GM12878 (cell line): Measurements from ENCODE around the gene AXIN1. TPM values are rescaled to one million over a fixed set of nuclear protein-coding genes. Genes with fewer than 3 reads are reported as not detected.

Experiments used
- ATAC-seq: fragments of 200-7000 bp; cut with Tn5 transposase; 3 replicates; pipeline ENCODE4 v1.9.1; 2020; ENCODE audit warnings: mild to moderate bottlenecking, moderate library complexity
- BruUV-seq: library from RNA; stranded (reverse); fragments of 400-500 nt; replicated peaks from 2 replicates; lab custom pipeline; 2021; lab: Mats Ljungman, UMichigan
- CTCF ChIA-PET: fragments of 300-600 bp; sonication (Branson Sonifier 250); formaldehyde crosslinking; extraction: SDS; loops from one replicate; lab custom pipeline; 2021; ENCODE audit warnings: inconsistent platforms; lab: Yijun Ruan, JAX
- POLR2A ChIA-PET: fragments of 350-600 bp; formaldehyde crosslinking; extraction: SDS; loops from one replicate; lab custom pipeline; 2021; ENCODE audit warnings: inconsistent platforms; lab: Charles Lee
- RAD21 ChIA-PET: fragments of 300-600 bp; sonication (Branson Sonifier 250); formaldehyde crosslinking; loops from one replicate; lab custom pipeline; 2023; ENCODE audit warnings: antibody characterized with exemption; ENCODE audit not compliant: unreplicated experiment; lab: Charles Lee
- SMC1A ChIA-PET: fragments of 300-600 bp; sonication (Branson Sonifier 250); formaldehyde crosslinking; loops from one replicate; lab custom pipeline; 2023; ENCODE audit not compliant: unreplicated experiment, uncharacterized antibody; lab: Charles Lee
- DNase-seq: peaks from one replicate; pipeline ENCODE4 v3.0.0-alpha.2; 2011; ENCODE audit warnings: low read depth, low spot score
- FAIRE-seq: peaks from 3 replicates; lab custom pipeline; 2011; peaks lifted over from hg19 to GRCh38; lab: Jason Lieb, UNC
- H2AFZ ChIP-seq: 2 replicates; pipeline ENCODE4 v1.6.0; 2011; ENCODE audit warnings: low read depth, low read length, control low read depth; ENCODE audit not compliant: control insufficient read depth
- H3K27ac ChIP-seq: 2 replicates; pipeline ENCODE4 v1.5.1; 2011; ENCODE audit warnings: control low read depth; ENCODE audit not compliant: control insufficient read depth, insufficient read depth
- H3K27me3 ChIP-seq, 2 experiments: replicated peaks in 1 of 2; 2 replicates each; pipeline versions ENCODE4 v1.6.0 to v1.6.1; 2011; ENCODE audit warnings: low read length in 1 of 2; ENCODE audit not compliant: control insufficient read depth in 2 of 2, insufficient read depth in 2 of 2
- H3K36me3 ChIP-seq, 2 experiments: 2 replicates each; pipeline ENCODE4 v1.5.1; 2011; ENCODE audit warnings: low read length in 1 of 2; ENCODE audit not compliant: control insufficient read depth in 2 of 2, insufficient read depth in 2 of 2
- H3K4me1 ChIP-seq: 2 replicates; pipeline ENCODE4 v1.6.1; 2011; ENCODE audit warnings: mild to moderate bottlenecking, low read length, moderate library complexity, mixed read lengths; ENCODE audit not compliant: control insufficient read depth, insufficient read depth
- H3K4me2 ChIP-seq: 2 replicates; pipeline ENCODE4 v1.6.0; 2011; ENCODE audit warnings: control low read depth; ENCODE audit not compliant: control insufficient read depth, insufficient read depth
- H3K4me3 ChIP-seq: fragments of 200-600 bp; sonication (generic); 2 replicates; pipeline ENCODE4 v1.5.1; 2016
- H3K79me2 ChIP-seq: 2 replicates; pipeline ENCODE4 v1.6.0; 2011; ENCODE audit warnings: low read length; ENCODE audit not compliant: control insufficient read depth, insufficient read depth
- H3K9ac ChIP-seq: 2 replicates; pipeline ENCODE4 v1.8.0; 2011; ENCODE audit warnings: low read length, control low read depth, mixed read lengths; ENCODE audit not compliant: control insufficient read depth, insufficient read depth
- H3K9me3 ChIP-seq: replicated peaks from 3 replicates; pipeline ENCODE4 v1.5.1; 2011; ENCODE audit warnings: mild to moderate bottlenecking, low read length; ENCODE audit not compliant: control insufficient read depth, insufficient read depth
- H4K20me1 ChIP-seq: 2 replicates; pipeline ENCODE4 v1.6.0; 2011; ENCODE audit not compliant: control insufficient read depth, insufficient read depth
- IKZF1 ChIP-seq: fragments of 450-650 bp; conservative IDR thresholded peaks from 2 replicates; pipeline ENCODE4 v1.6.1; 2017; ENCODE audit warnings: antibody characterized with exemption, mild to moderate bottlenecking
- IRF3 ChIP-seq: fragments of 450-650 bp; IDR thresholded peaks from 2 replicates; pipeline ENCODE4 v1.6.1; 2014; ENCODE audit warnings: mild to moderate bottlenecking
- IRF4 ChIP-seq: IDR thresholded peaks from 2 replicates; pipeline ENCODE4 v1.6.1; 2011; ENCODE audit warnings: low read depth, low read length
- JUND ChIP-seq: IDR thresholded peaks from 2 replicates; pipeline ENCODE4 v1.6.1; 2012; ENCODE audit warnings: low read depth, mild to moderate bottlenecking, low read length, improper control_type of control experiment, moderate library complexity
- NFYA ChIP-seq: IDR thresholded peaks from 2 replicates; pipeline ENCODE4 v1.6.1; 2011; ENCODE audit warnings: low read depth, mild to moderate bottlenecking, low read length, improper control_type of control experiment, borderline replicate concordance
- NR2F1 ChIP-seq: fragments of 450-650 bp; conservative IDR thresholded peaks from 2 replicates; pipeline ENCODE4 v1.6.1; 2017; ENCODE audit warnings: mild to moderate bottlenecking
- PAX5 ChIP-seq: IDR thresholded peaks from 2 replicates; pipeline ENCODE4 v1.6.1; 2011; ENCODE audit warnings: low read depth, low read length, borderline replicate concordance
- PAX8 ChIP-seq: fragments of 450-650 bp; IDR thresholded peaks from 2 replicates; pipeline ENCODE4 v1.6.1; 2017; ENCODE audit warnings: mild to moderate bottlenecking, moderate library complexity
- POLR2A ChIP-seq: IDR thresholded peaks from 2 replicates; pipeline ENCODE4 v1.6.1; 2011; ENCODE audit warnings: low read depth, mild to moderate bottlenecking, low read length
- SMAD5 ChIP-seq: IDR thresholded peaks from 2 replicates; pipeline ENCODE4 v1.6.1; 2016; ENCODE audit warnings: antibody characterized with exemption, low read depth
- TBL1XR1 ChIP-seq: IDR thresholded peaks from 2 replicates; pipeline ENCODE4 v1.6.1; 2012; ENCODE audit warnings: low read depth, low read length, improper control_type of control experiment
- TCF3 ChIP-seq: IDR thresholded peaks from 2 replicates; pipeline ENCODE4 v1.6.1; 2012; ENCODE audit warnings: low read depth, mild to moderate bottlenecking, low read length, borderline replicate concordance; ENCODE audit not compliant: insufficient read depth
- YBX1 ChIP-seq: fragments of 450-650 bp; IDR thresholded peaks from 2 replicates; pipeline ENCODE4 v1.6.1; 2016; ENCODE audit warnings: antibody characterized with exemption
- ZBTB40 ChIP-seq: fragments of 450-650 bp; IDR thresholded peaks from 2 replicates; pipeline ENCODE4 v1.6.1; 2016; ENCODE audit warnings: mild to moderate bottlenecking, moderate library complexity, borderline replicate concordance
- ZNF622 ChIP-seq: fragments of 450-650 bp; IDR thresholded peaks from 2 replicates; pipeline ENCODE4 v1.6.1; 2017; ENCODE audit warnings: mild to moderate bottlenecking, inconsistent platforms
- WGBS: methylation state at CpG from one replicate; pipeline ENCODE4 v1.1.6; 2016; ENCODE audit warnings: low lambda C conversion rate; ENCODE audit not compliant: insufficient replicate concordance, insufficient coverage; ENCODE audit errors: missing lambda C conversion rate; 5-methylcytosine and 5-hydroxymethylcytosine counted together
- in situ Hi-C: fragments of 300-500 bp; cut with MboI; formaldehyde crosslinking; loops from 9 replicates; pipeline ENCODE4 v1.14.3; 2018; ENCODE audit warnings: mixed read lengths
- intact Hi-C: fragments of 100-400 bp; cut with micrococcal nuclease; formaldehyde crosslinking; loops from one replicate; pipeline ENCODE4 v1.14.2; 2022; ENCODE audit not compliant: unreplicated experiment
- polyA plus RNA-seq, 11 experiments: library from polyadenylated mRNA; depleted of rRNA in 4 of 11; unstranded in 6 of 11; stranded (reverse) in 5 of 11; fragments of >200 nt; fragmentation: Nextera tagmentation in 4 of 11; fragmentation: Illumina TruSeq in 1 of 11; extraction: Ambion mirVana in 4 of 11; extraction: Trizol in 1 of 11; gene quantifications; 1 replicate in 1 of 11; 2 replicates in 10 of 11; pipeline versions ENCODE4 v1.2.1 to v1.2.3, GENCODE V29; 2011 to 2016; ENCODE audit warnings: inconsistent platforms in 2 of 11, missing spikeins in 2 of 11, low read depth in 1 of 11
- total RNA-seq, 4 experiments: library from RNA; depleted of rRNA in 3 of 4; stranded (reverse); fragments of >200 nt in 3 of 4; fragmentation: Illumina TruSeq in 1 of 4; extraction: Trizol in 1 of 4; gene quantifications; 2 replicates each; pipeline versions ENCODE4 v1.2.1 to v1.2.3, GENCODE V29; 2013 to 2021
- TF ChIP-seq, protein P1 (sequence below): IDR thresholded peaks from 2 replicates; pipeline ENCODE4 v1.6.1; 2011; ENCODE audit warnings: mild to moderate bottlenecking, low read depth, low read length, moderate library complexity; ENCODE audit not compliant: insufficient replicate concordance
- TF ChIP-seq, protein P2 (sequence below): fragments of 450-650 bp; IDR thresholded peaks from 2 replicates; pipeline ENCODE4 v1.6.1; 2017; ENCODE audit warnings: antibody characterized with exemption, mild to moderate bottlenecking, moderate library complexity

AXIN1 gene
- total and polyA plus RNA-seq, 10 of the 15 experiments (the other 5 are each of a cell fraction or from before 2014, with no cell fraction given) = 0.26 to 27.1 (median 7.7) TPM

- ChIA-PET CTCF (interaction anchor here (0.9 to 1.5 kb wide), 2 partner anchors 129 to 250 kb away, joined by 3 to 5 read pairs; no protein-coding TSS in a partner anchor), POLR2A (interaction anchor here (0.6 to 0.7 kb wide), 3 partner anchors 11 to 19 kb away, joined by 3 read pairs; no protein-coding TSS in a partner anchor), RAD21 (no interaction called here), SMC1A (no interaction called here)
- Histone ChIP-seq H3K27me3 (no peaks in the 10 kb centered on the region), H3K9me3 (no peaks in the 10 kb centered on the region), H2AFZ (no peak overlapping the region), H3K9ac (no peak overlapping the region), H3K4me2 (no peak overlapping the region), H4K20me1 (no peaks in the 10 kb centered on the region), H3K4me3 (no peak overlapping the region), H3K27ac (no peak overlapping the region), H3K36me3 (no peaks in the 10 kb centered on the region), H3K4me1 (no peaks in the 10 kb centered on the region), H3K79me2 (peaks cover 3% of the 10 kb centered on the region)
- ATAC-seq (no peak), DNase-seq (no peak), FAIRE-seq (no peak)
- in situ Hi-C loops (no loop called here), intact Hi-C loops (no loop called here)
- 66% methylated on average over 10 of the region's 12 CpGs for WGBS
- no TSS peak for BruUV-seq
- TF ChIP-seq ZNF622 (no peak), NR2F1 (no peak), IRF4 (no peak), POLR2A (no peak), TCF3 (no peak), PAX5 (no peak), PAX8 (no peak), YBX1 (no peak), TBL1XR1 (no peak), NFYA (no peak), IKZF1 (no peak), ZBTB40 (no peak), IRF3 (no peak), JUND (no peak), SMAD5 (no peak)
- TF ChIP-seq, protein P1, sequence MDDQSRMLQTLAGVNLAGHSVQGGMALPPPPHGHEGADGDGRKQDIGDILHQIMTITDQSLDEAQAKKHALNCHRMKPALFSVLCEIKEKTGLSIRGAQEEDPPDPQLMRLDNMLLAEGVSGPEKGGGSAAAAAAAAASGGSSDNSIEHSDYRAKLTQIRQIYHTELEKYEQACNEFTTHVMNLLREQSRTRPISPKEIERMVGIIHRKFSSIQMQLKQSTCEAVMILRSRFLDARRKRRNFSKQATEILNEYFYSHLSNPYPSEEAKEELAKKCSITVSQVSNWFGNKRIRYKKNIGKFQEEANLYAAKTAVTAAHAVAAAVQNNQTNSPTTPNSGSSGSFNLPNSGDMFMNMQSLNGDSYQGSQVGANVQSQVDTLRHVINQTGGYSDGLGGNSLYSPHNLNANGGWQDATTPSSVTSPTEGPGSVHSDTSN = no peak
- TF ChIP-seq, protein P2, sequence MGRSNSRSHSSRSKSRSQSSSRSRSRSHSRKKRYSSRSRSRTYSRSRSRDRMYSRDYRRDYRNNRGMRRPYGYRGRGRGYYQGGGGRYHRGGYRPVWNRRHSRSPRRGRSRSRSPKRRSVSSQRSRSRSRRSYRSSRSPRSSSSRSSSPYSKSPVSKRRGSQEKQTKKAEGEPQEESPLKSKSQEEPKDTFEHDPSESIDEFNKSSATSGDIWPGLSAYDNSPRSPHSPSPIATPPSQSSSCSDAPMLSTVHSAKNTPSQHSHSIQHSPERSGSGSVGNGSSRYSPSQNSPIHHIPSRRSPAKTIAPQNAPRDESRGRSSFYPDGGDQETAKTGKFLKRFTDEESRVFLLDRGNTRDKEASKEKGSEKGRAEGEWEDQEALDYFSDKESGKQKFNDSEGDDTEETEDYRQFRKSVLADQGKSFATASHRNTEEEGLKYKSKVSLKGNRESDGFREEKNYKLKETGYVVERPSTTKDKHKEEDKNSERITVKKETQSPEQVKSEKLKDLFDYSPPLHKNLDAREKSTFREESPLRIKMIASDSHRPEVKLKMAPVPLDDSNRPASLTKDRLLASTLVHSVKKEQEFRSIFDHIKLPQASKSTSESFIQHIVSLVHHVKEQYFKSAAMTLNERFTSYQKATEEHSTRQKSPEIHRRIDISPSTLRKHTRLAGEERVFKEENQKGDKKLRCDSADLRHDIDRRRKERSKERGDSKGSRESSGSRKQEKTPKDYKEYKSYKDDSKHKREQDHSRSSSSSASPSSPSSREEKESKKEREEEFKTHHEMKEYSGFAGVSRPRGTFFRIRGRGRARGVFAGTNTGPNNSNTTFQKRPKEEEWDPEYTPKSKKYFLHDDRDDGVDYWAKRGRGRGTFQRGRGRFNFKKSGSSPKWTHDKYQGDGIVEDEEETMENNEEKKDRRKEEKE = no peak
These were observed 4.2 kb upstream of the AXIN1 start for GRCh38 chr16:356741-357140.
